ENCODE measurements around the gene TFIP11. TPM values are rescaled to one million over a fixed set of nuclear protein-coding genes. Genes with fewer than 3 reads are reported as not detected.
"Not testable (repeated sequence)": the region's sequence is repeated elsewhere in the genome, so short reads cannot be mapped to it uniquely, and the experiment has no call there.

The TFIP11 gene
- polyA plus RNA-seq, 1 experiment = 34.7 TPM

- no peaks in the 10 kb centered on the region for H3K27me3 ChIP-seq (ENCODE audit: control insufficient read depth, insufficient read depth, low read length)
- no peak for TF ChIP-seq CTCF (IDR thresholded peaks at IDR 0.05; ENCODE audit: insufficient read depth, low read depth, low read length)
- no peak for DNase-seq (ENCODE audit: low read depth)
- ChIA-PET POLR2A (no interaction called here), CTCF (interaction anchor here (0.6 to 0.7 kb wide), 2 partner anchors 15 to 50 kb away, joined by 3 read pairs; no protein-coding TSS in a partner anchor)
- H3K36me3 ChIP-seq (ENCODE audit: control insufficient read depth, insufficient read depth, low read length) = peaks cover 11% of the 10 kb centered on the region
- no peak overlapping the region for H3K4me3 ChIP-seq (ENCODE audit: low read depth, low read length)
Observed at GRCh38 chr22:26536056-26536761, 23.9 kb upstream of the TFIP11 start.

DNA sequence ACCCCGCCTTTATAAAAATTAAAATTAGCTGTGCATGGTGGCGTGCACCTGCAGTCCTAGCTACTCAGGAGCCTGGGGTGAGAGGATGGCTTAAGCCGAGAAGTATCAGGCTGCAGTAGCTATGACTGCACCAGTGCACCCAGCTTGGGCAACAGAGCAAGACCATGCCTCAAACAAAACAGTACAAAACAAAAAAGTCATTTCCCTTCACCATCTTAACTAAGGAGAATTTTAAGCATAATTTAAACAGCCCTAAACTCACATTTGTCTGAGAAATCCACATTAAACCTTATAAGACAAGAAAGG is 23.3 kb upstream of the TFIP11 start:
- Histone ChIP-seq H3K4me3 (ENCODE audit: low read depth, low read length) (no peak overlapping the region), H3K27me3 (ENCODE audit: control insufficient read depth, insufficient read depth, low read length) (no peaks in the 10 kb centered on the region), H3K36me3 (ENCODE audit: control insufficient read depth, insufficient read depth, low read length) (peaks cover 7% of the 10 kb centered on the region)
- DNase-seq (ENCODE audit: low read depth) = no peak
- TF ChIP-seq CTCF (IDR thresholded peaks at IDR 0.05; ENCODE audit: insufficient read depth, low read depth, low read length) = no peak
- CTCF ChIA-PET = no interaction called here
- POLR2A ChIA-PET = no interaction called here

GRCh38 chr22:26534874-26535602 is 22.8 kb upstream of the TFIP11 start:
- no peak for DNase-seq (ENCODE audit: low read depth)
- no peak for TF ChIP-seq CTCF (IDR thresholded peaks at IDR 0.05; ENCODE audit: insufficient read depth, low read depth, low read length)
- POLR2A ChIA-PET = no interaction called here

DNA sequence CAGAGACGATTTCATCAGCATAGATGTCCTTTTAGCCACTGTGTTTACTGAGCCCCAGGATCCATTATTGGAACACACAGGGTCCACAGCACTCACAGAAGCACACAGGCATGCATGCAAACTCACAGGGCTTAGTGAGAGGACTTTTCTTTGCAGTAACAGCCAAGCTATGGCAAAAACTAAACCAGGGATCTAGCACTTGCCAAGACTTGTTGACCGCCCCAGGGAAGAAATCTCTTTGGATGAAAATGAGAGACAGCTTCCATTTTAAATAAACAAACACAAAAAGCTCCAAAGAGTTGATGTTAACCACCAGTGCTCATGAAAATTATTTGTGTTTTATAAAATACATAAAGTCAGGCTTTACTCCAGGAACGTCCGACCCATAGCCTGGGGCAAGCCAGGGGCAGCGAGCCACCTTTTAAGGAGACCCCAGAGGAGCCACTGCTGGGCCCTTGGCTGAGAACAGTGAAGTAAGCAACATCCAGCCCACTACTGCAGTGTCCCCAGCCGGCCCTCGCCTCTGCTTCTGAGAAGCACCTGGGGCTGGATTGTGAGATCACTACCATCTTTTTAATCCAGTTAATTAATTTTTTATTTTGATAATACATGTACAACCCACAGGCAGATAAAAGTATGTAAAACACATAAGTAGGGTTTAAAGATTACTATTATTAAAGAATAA is 22.0 kb upstream of the TFIP11 start:
- no peak for TF ChIP-seq CTCF (IDR thresholded peaks at IDR 0.05; ENCODE audit: insufficient read depth, low read depth, low read length)
- Histone ChIP-seq H3K27me3 (ENCODE audit: control insufficient read depth, insufficient read depth, low read length) (no peaks in the 10 kb centered on the region), H3K4me3 (ENCODE audit: low read depth, low read length) (no peak overlapping the region), H3K36me3 (ENCODE audit: control insufficient read depth, insufficient read depth, low read length) (peaks cover 7% of the 10 kb centered on the region)
- CTCF ChIA-PET = interaction anchor here (2.1 kb wide), 1 partner anchor 21 kb away, joined by 6 read pairs; the partner anchor contains the start of gene TFIP11
- POLR2A ChIA-PET = no interaction called here
- DNase-seq (ENCODE audit: low read depth) = no peak

More at GRCh38 chr22:26534874-26535602, 22.8 kb upstream of the TFIP11 start:
- CTCF ChIA-PET = no interaction called here
- Histone ChIP-seq H3K27me3 (ENCODE audit: control insufficient read depth, insufficient read depth, low read length) (no peaks in the 10 kb centered on the region), H3K4me3 (ENCODE audit: low read depth, low read length) (no peak overlapping the region), H3K36me3 (ENCODE audit: control insufficient read depth, insufficient read depth, low read length) (peaks cover 7% of the 10 kb centered on the region)

DNA sequence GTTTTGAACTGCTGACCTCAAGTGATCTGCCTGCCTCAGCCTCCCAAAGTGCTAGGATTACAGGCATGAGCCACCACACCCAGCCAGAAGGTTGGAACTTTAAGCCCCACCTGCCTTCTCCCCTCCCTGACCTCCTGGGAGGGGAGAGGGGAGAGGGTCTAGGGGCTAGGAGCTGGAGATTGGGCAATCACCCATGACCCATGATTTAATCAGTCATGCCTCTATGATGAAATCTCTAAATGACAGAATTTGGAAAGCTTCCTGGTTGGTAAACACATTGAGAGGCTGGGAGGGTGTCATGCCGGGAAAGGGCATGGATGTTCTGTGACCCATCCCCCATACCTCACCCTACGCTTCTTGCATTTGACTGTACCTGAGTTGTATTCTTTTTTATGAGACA is 17.1 kb upstream of the TFIP11 start:
- ChIA-PET POLR2A (no interaction called here), CTCF (no interaction called here)
- Histone ChIP-seq H3K36me3 (ENCODE audit: control insufficient read depth, insufficient read depth, low read length) (peaks cover 7% of the 10 kb centered on the region), H3K4me3 (ENCODE audit: low read depth, low read length) (no peak overlapping the region), H3K27me3 (ENCODE audit: control insufficient read depth, insufficient read depth, low read length) (no peaks in the 10 kb centered on the region)
- no peak for TF ChIP-seq CTCF (IDR thresholded peaks at IDR 0.05; ENCODE audit: insufficient read depth, low read depth, low read length)
- no peak for DNase-seq (ENCODE audit: low read depth)

DNA sequence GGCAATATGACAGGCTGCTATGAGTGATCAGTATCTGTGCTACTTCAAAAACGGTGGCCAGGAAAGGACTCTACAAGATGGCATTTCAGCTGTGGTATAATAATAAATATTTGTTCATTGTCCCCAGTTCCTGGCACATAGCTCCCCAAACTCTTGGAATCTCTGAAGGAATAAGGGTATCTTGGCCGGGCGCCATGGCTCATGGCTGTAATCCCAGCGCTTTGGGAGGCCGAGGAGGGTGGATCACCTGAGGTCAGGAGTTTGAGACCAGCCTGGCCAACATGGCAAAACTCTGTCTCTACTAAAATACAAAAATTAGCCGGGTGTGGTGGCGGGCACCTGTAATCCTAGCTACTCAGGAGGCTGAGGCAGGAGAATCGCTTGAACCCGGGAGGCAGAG is 16.2 kb upstream of the TFIP11 start:
- H3K27me3 ChIP-seq (ENCODE audit: control insufficient read depth, insufficient read depth, low read length); DNase-seq (ENCODE audit: low read depth); H3K4me3 ChIP-seq (ENCODE audit: low read depth, low read length); POLR2A ChIA-PET; CTCF ChIA-PET; H3K36me3 ChIP-seq (ENCODE audit: control insufficient read depth, insufficient read depth, low read length): not testable (repeated sequence)
